ENCODE measurements around the gene ZNF311. TPM values are rescaled to one million over a fixed set of nuclear protein-coding genes. Genes with fewer than 3 reads are reported as not detected.

The ZNF311 gene
- total RNA-seq, result 1.6 and 2.4 TPM in 2 replicates

DNA sequence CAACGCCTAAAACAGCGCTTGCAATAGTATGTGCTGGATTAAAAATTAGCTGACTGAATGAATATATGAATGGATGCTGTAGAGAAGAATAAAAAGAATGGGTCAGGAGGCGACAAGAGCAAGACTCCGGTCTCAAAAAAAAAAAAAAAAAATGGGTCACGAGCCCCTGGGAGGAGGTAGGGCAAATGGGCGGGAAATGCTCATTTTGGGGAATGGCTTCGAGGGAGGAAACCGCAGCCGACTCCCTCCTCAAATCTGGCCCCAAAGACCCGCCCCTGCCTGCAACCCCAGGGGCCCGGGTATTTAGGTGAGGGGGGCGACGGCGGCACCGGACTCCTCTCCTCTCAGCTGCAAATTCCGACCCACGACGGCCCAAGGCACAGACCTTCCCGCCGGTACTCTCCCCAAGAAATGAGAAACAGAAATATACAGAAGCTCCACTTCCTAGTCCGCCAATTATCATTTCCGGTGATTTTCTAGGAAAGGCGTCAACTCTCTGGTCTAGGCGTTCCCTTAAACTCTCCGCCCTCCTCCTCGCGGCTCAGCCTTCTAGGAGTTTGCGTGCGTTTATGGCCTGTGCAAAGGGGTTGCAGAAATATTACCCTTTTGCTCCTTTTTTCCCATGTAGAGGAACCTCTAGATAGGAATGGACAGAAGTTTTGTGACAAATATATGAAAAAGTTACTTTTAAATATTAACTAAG lies at the start of gene ZNF311:
Gene ZNF311 (minus strand): TSS at position 133 of the 703 bp plus-strand sequence. CDS start 1,361 bp downstream, outside the sequence.

DNA sequence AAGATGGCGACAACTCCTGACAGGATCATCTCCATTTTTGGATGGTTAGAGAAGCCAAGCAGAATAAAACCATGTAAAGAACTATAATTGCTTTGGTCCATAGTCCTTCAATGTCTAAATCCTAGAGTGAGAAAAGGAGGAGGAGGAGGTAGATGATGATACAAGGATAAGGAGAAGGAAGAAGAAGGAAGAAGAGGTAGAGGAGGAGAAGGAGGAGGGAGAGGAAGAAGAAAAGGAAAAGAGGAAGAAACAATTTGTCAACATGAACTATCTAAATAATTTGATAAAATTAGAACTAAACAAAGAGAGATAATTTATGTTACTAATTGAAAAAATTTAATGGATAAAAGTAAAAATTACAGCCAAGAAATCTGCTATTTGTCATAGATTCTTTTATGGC lies 40.0 kb upstream of the ZNF311 start, which contains the start of gene OR2W1:
Gene OR2W1 (minus strand): TSS at position 101 of the 400 bp plus-strand sequence. CDS start 0 bp downstream, at position 101.

Small RNA genes within 50 kb of the gene (small RNA-seq; reads per million reads assigned to genes)
- 0.46 reads per million, percentile 24 among the genes with 10 or more reads in this experiment for gene RN7SL471P

Other genes with a start within 250 kb of the ZNF311 start
- gene TRIM27, start 81.3 kb downstream of the ZNF311 start, total RNA-seq, result 52.8 and 61.6 TPM in 2 replicates
- gene OR2W1, start 39.9 kb upstream of the ZNF311 start, total RNA-seq, result not detected in 2 replicates
- not detected in 2 replicates for gene OR2B3, start 82.0 kb upstream of the ZNF311 start, total RNA-seq
- not detected in 2 replicates for gene OR2J1, start 94.2 kb upstream of the ZNF311 start, total RNA-seq
- not detected in 2 replicates for gene OR2J3, start 102.7 kb upstream of the ZNF311 start, total RNA-seq
- gene OR2J2, start 165.6 kb upstream of the ZNF311 start, total RNA-seq, result not detected in 2 replicates